Smooth muscle cell (in vitro differentiated cells): ENCODE measurements around the gene TSPYL1. TPM values are rescaled to one million over a fixed set of nuclear protein-coding genes. Genes with fewer than 3 reads are reported as not detected.

Experiments
- DNase-seq: peaks from one replicate; lab custom pipeline; 2025; ENCODE audit not compliant: unreplicated experiment; lab: John Stamatoyannopoulos, UW
- H2AFZ ChIP-seq: fragments of 200-600 bp; sonication (generic); 2 replicates; pipeline ENCODE4 v1.6.0; 2016; ENCODE audit warnings: antibody characterized with exemption, low read depth, mild to moderate bottlenecking
- H3F3A ChIP-seq: fragments of 200-600 bp; sonication (generic); 2 replicates; pipeline ENCODE4 v1.6.0; 2017; ENCODE audit warnings: antibody characterized with exemption, low read depth
- H3K27ac ChIP-seq: fragments of 200-600 bp; sonication (generic); 2 replicates; pipeline ENCODE4 v1.5.1; 2016; ENCODE audit warnings: low read depth, mild to moderate bottlenecking
- H3K27me3 ChIP-seq: fragments of 200-600 bp; sonication (generic); 2 replicates; pipeline ENCODE4 v1.6.1; 2016; ENCODE audit warnings: low read depth, mild to moderate bottlenecking
- H3K36me3 ChIP-seq: fragments of 200-600 bp; sonication (generic); 2 replicates; pipeline ENCODE4 v1.5.1; 2016; ENCODE audit warnings: low read depth
- H3K4me1 ChIP-seq: fragments of 200-600 bp; sonication (generic); 2 replicates; pipeline ENCODE4 v1.5.1; 2016; ENCODE audit warnings: low read depth
- H3K4me2 ChIP-seq: fragments of 200-600 bp; sonication (generic); 2 replicates; pipeline ENCODE4 v1.6.0; 2016; ENCODE audit warnings: mild to moderate bottlenecking
- H3K4me3 ChIP-seq: fragments of 200-600 bp; sonication (generic); 2 replicates; pipeline ENCODE4 v1.5.1; 2016; ENCODE audit warnings: mild to moderate bottlenecking
- H3K79me2 ChIP-seq: fragments of 200-600 bp; sonication (generic); 2 replicates; pipeline ENCODE4 v1.6.0; 2016; ENCODE audit warnings: low read depth, mild to moderate bottlenecking
- H3K9ac ChIP-seq: fragments of 200-600 bp; sonication (generic); 2 replicates; pipeline ENCODE4 v1.6.0; 2016; ENCODE audit warnings: low read depth
- H3K9me3 ChIP-seq: fragments of 200-600 bp; sonication (generic); replicated peaks from 2 replicates; pipeline ENCODE4 v1.5.1; 2016; ENCODE audit warnings: low read depth
- H4K20me1 ChIP-seq: fragments of 200-600 bp; sonication (generic); 2 replicates; pipeline ENCODE4 v1.6.0; 2016; ENCODE audit warnings: low read depth
- WGBS: methylation state at CpG from one replicate; pipeline ENCODE4 v1.1.7; 2016; ENCODE audit warnings: low lambda C conversion rate; 5-methylcytosine and 5-hydroxymethylcytosine counted together
- polyA plus RNA-seq: library from polyadenylated mRNA; unstranded; fragments of >200 nt; fragmentation: Nextera tagmentation; extraction: Ambion mirVana; gene quantifications from 2 replicates; pipeline ENCODE4 v1.2.1, GENCODE V29; 2016
- total RNA-seq: library from RNA; depleted of rRNA; stranded (reverse); fragments of >200 nt; gene quantifications from 2 replicates; pipeline ENCODE4 v1.2.3, GENCODE V29; 2014
- TF ChIP-seq, protein P1 (sequence below): fragments of 200-600 bp; sonication (generic); IDR thresholded peaks from 2 replicates; pipeline ENCODE4 v1.5.1; 2017; ENCODE audit warnings: borderline replicate concordance, mild to moderate bottlenecking, antibody characterized with exemption; ENCODE audit not compliant: insufficient read depth, poor library complexity, severe bottlenecking

The TSPYL1 gene
- total and polyA plus RNA-seq, 2 experiments from 2014 or later: 17.9 to 45.0 TPM

DNA sequence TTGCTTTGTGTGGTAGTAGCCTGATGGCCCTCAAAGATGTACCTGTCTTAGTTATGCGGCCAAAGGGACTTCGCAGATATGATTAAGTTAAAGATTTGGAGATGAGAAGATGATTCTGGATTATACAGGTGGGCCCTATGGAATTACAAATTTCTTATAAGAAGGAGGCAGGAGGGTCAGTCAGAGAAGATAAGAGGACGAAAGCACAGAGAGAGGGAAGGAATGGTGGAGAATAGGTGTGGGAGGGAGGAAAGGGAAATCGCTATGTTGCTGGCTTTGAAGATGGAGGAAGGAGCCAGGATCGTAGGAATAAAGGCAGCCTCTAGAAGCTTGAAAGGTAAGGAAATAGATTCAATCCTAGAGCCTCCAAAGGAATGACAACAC, 1.2 kb upstream of the TSPYL1 start:
- Histone ChIP-seq H3K9ac (no peak overlapping the region), H3K27me3 (no peaks in the 10 kb centered on the region), H4K20me1 (peaks cover 31% of the 10 kb centered on the region), H3K9me3 (no peaks in the 10 kb centered on the region), H3K79me2 (peaks cover 38% of the 10 kb centered on the region), H3F3A (no peaks in the 10 kb centered on the region), H3K36me3 (no peaks in the 10 kb centered on the region), H3K4me2 (peak overlapping the region; percentile 85), H3K27ac (no peak overlapping the region), H3K4me3 (peak overlapping the region; percentile 97), H3K4me1 (peaks cover 31% of the 10 kb centered on the region), H2AFZ (no peak overlapping the region)
- TF ChIP-seq, protein P1, sequence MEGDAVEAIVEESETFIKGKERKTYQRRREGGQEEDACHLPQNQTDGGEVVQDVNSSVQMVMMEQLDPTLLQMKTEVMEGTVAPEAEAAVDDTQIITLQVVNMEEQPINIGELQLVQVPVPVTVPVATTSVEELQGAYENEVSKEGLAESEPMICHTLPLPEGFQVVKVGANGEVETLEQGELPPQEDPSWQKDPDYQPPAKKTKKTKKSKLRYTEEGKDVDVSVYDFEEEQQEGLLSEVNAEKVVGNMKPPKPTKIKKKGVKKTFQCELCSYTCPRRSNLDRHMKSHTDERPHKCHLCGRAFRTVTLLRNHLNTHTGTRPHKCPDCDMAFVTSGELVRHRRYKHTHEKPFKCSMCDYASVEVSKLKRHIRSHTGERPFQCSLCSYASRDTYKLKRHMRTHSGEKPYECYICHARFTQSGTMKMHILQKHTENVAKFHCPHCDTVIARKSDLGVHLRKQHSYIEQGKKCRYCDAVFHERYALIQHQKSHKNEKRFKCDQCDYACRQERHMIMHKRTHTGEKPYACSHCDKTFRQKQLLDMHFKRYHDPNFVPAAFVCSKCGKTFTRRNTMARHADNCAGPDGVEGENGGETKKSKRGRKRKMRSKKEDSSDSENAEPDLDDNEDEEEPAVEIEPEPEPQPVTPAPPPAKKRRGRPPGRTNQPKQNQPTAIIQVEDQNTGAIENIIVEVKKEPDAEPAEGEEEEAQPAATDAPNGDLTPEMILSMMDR: no peak
- no peak for DNase-seq
- 95% methylated on average over 5 of the region's 5 CpGs for WGBS

DNA sequence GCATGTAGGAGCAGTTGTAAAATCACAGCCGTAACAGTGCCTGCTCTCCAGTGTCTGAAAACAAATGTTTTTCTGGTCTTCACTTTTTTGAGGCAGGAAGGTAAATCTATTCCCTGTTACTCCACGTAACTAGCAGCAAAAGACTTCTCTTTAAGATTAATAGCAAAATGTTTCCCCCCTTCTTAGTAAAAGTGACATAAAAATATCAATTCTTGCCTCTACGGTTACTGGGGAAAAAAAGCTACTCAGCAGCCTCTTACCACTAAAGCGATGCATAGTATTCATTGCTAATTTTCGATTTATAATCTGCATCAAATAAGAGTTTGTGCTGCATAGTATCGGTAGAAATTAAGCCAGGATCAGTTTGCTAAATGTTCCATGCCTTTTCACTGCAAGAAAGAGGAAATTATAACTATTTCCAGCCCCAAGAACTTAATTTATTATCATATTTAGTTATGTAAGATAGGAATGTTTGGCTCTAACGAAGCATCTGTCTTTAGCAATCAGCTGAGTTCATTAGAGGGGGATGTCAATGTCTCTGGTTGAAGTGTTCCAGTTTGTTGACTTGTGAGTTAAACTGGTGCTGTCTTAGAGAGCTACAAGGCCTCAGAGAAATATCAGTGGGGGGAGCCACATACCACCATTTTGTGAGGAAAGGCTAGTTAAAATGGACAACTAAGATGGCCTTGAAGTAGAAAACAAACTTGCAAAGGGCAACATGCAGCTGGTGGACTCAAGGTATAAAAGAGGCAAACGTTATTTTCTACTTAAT, 617 bp upstream of the TSPYL1 start:
- peaks cover 33% of the 10 kb centered on the region for H3K4me1 ChIP-seq
- peak overlapping the region; percentile 85 for H3K4me2 ChIP-seq
- H3F3A ChIP-seq: no peaks in the 10 kb centered on the region
- no peaks in the 10 kb centered on the region for H3K27me3 ChIP-seq
- peak overlapping the region; percentile 95 for H3K27ac ChIP-seq
- H3K79me2 ChIP-seq: peaks cover 44% of the 10 kb centered on the region
- H3K4me3 ChIP-seq: peak overlapping the region; percentile 97
- no peak for DNase-seq
- peak overlapping the region; percentile 98 for H3K9ac ChIP-seq
- WGBS: 40% methylated on average over 8 of the region's 8 CpGs
- TF ChIP-seq, protein P1: no peak
- H3K9me3 ChIP-seq: no peaks in the 10 kb centered on the region
- H3K36me3 ChIP-seq: no peaks in the 10 kb centered on the region
- peaks cover 37% of the 10 kb centered on the region for H4K20me1 ChIP-seq
- peak overlapping the region; percentile 98 for H2AFZ ChIP-seq

DNA sequence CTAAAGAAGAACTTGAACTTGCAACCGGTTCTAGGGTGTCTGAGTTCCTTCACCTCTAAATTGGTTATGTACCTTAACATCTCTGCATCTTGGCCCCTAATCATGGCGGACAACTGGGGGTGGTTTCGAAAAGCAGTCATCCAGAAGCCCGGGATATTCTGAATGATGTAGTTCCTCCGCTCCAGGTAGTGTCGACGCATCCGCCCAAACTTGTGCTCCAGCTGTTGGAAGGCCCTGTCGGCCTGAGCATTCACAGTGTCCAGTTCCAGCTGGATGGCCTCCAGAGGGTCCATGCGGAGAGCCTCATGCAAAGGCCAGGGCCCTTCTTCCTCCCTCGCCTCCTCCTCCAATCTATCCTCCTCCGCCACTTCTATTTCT, 887 bp downstream of the TSPYL1 start:
- 29% methylated on average over 11 of the region's 12 CpGs for WGBS
- TF ChIP-seq, protein P1: no peak
- Histone ChIP-seq H3F3A (no peaks in the 10 kb centered on the region), H3K4me3 (peak overlapping the region; percentile 97), H4K20me1 (peaks cover 52% of the 10 kb centered on the region), H3K9ac (peak overlapping the region; percentile 98), H3K27me3 (no peaks in the 10 kb centered on the region), H3K79me2 (peaks cover 52% of the 10 kb centered on the region), H3K4me1 (peaks cover 38% of the 10 kb centered on the region), H2AFZ (no peak overlapping the region), H3K4me2 (peak overlapping the region; percentile 97), H3K36me3 (no peaks in the 10 kb centered on the region), H3K27ac (peak overlapping the region; percentile 95), H3K9me3 (no peaks in the 10 kb centered on the region)
- no peak for DNase-seq

DNA sequence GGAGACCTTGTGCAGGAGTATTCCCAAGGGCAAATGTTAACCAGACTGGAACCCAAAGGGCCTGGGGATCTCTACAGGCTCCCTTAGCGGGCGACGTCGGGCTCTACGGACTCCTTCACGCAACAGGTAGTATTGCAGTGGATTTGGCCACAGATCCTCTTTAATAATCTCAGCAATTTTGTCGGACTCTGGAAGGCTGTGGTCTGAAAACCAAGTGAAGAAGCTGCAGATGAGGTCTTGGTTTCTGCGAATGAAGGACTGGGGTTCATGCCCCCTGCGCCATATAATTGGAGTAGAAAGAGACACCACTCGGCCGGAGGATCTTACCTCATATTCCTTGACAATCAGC, 1.3 kb downstream of the TSPYL1 start:
- H4K20me1 ChIP-seq: peaks cover 56% of the 10 kb centered on the region
- H3K4me2 ChIP-seq: peak overlapping the region; percentile 97
- H3K9ac ChIP-seq: peak overlapping the region; percentile 98
- TF ChIP-seq, protein P1: no peak
- H3K36me3 ChIP-seq: no peaks in the 10 kb centered on the region
- H3K9me3 ChIP-seq: no peaks in the 10 kb centered on the region
- DNase-seq: no peak
- WGBS: 90% methylated on average over 11 of the region's 11 CpGs
- no peak overlapping the region for H2AFZ ChIP-seq
- H3K79me2 ChIP-seq: peaks cover 52% of the 10 kb centered on the region
- H3F3A ChIP-seq: no peaks in the 10 kb centered on the region
- H3K4me3 ChIP-seq: peak overlapping the region; percentile 97
- peaks cover 38% of the 10 kb centered on the region for H3K4me1 ChIP-seq
- H3K27me3 ChIP-seq: no peaks in the 10 kb centered on the region
- H3K27ac ChIP-seq: peak overlapping the region; percentile 95
